ENCODE measurements around the gene PAK4.

- no peak for TF ChIP-seq MYNN (CRISPR knock-in tag; IDR thresholded peaks at IDR 0.05; ENCODE audit: low read depth)
- no peak for TF ChIP-seq MXI1 (IDR thresholded peaks at IDR 0.05; ENCODE audit: borderline replicate concordance, low read depth, low read length)
- TF ChIP-seq PAXIP1 (CRISPR knock-in tag; conservative IDR thresholded peaks at IDR 0.05), result no peak
- no peak for TF ChIP-seq CTCF (CRISPR knock-in tag; IDR thresholded peaks at IDR 0.05)
- no peak for TF ChIP-seq EZH2 (conservative IDR thresholded peaks at IDR 0.05; ENCODE audit: low read depth, low read length)
- TF ChIP-seq POLR2A (IDR thresholded peaks at IDR 0.05; ENCODE audit: insufficient read depth in 1 of 2, low read depth in 2 of 2, low read length in 2 of 2), result no peak
- TF ChIP-seq ZNF256 (CRISPR knock-in tag; conservative IDR thresholded peaks at IDR 0.05), result no peak
- no peak for TF ChIP-seq NCOA2 (CRISPR knock-in tag; IDR thresholded peaks at IDR 0.05)
- TF ChIP-seq ZSCAN29 (CRISPR knock-in tag; conservative IDR thresholded peaks at IDR 0.05), result no peak
- no peak for TF ChIP-seq HOMEZ (CRISPR knock-in tag; IDR thresholded peaks at IDR 0.05; ENCODE audit: low read depth)
- no peak for TF ChIP-seq ZNF264 (CRISPR knock-in tag; IDR thresholded peaks at IDR 0.05)
- TF ChIP-seq YY1 (IDR thresholded peaks at IDR 0.05; ENCODE audit: insufficient read depth, insufficient replicate concordance, low read depth, low read length), result no peak
- TF ChIP-seq ZNF263 (CRISPR knock-in tag; IDR thresholded peaks at IDR 0.05), result no peak
Measured at GRCh38 chr19:39139305-39139874, 13.8 kb downstream of the PAK4 start.

All from HepG2 (cell line).